Tibial nerve (tissue), 4 donors: Measurements from ENCODE around the gene P2RY14. TPM values are rescaled to one million over a fixed set of nuclear protein-coding genes. Genes with fewer than 3 reads are reported as not detected.
A peak's percentile ranks its signal among the peaks of the same experiment; 100 is the strongest.
"Not testable (repeated sequence)": the region's sequence is repeated elsewhere in the genome, so short reads cannot be mapped to it uniquely, and the experiment has no call there.

ENCODE experiments used
- DNase-seq, 2 donors: peaks; one replicate each; pipeline ENCODE4 v3.0.0-alpha.2; 2019; ENCODE audit warnings: low spot score in 2 of 2
- H3K27ac ChIP-seq, 4 donors: fragments of 200-600 bp; sonication (generic) in 3 of 4; one replicate each; pipeline ENCODE4 v1.5.1; 2017 to 2019; ENCODE audit warnings: mild to moderate bottlenecking in 1 of 4
- H3K27me3 ChIP-seq, 2 donors: fragments of 200-600 bp; sonication (generic) in 1 of 2; one replicate each; pipeline versions ENCODE4 v1.5.1 to v1.6.0; 2017 to 2019
- H3K36me3 ChIP-seq, 3 donors: fragments of 200-600 bp; sonication (generic); one replicate each; pipeline ENCODE4 v1.5.1; 2018 to 2019
- H3K4me1 ChIP-seq, 4 donors: fragments of 200-600 bp; sonication (generic) in 3 of 4; one replicate each; pipeline ENCODE4 v1.5.1; 2017 to 2019
- H3K4me3 ChIP-seq, 4 donors: fragments of 200-600 bp; sonication (generic) in 3 of 4; one replicate each; pipeline ENCODE4 v1.5.1; 2017 to 2019; ENCODE audit warnings: mild to moderate bottlenecking in 1 of 4, moderate library complexity in 1 of 4
- H3K9me3 ChIP-seq, 4 donors: fragments of 200-600 bp; sonication (generic) in 3 of 4; one replicate each; pipeline ENCODE4 v1.5.1; 2017 to 2019
- EP300 ChIP-seq, 2 donors: sonication (generic); formaldehyde crosslinking; IDR thresholded peaks; one replicate each; pipeline ENCODE4 v1.6.1; 2017; ENCODE audit warnings: antibody characterized with exemption in 2 of 2, mild to moderate bottlenecking in 1 of 2
- POLR2A ChIP-seq, 2 donors: fragments of 450-650 bp; IDR thresholded peaks; one replicate each; pipeline ENCODE4 v1.6.1; 2017; ENCODE audit warnings: antibody characterized with exemption in 2 of 2, mild to moderate bottlenecking in 2 of 2, moderate library complexity in 2 of 2
- WGBS, 2 donors: methylation state at CpG; one replicate each; pipeline ENCODE4 v1.1.5; 2018; 5-methylcytosine and 5-hydroxymethylcytosine counted together
- total RNA-seq, 4 donors: library from RNA; depleted of rRNA; stranded (reverse); fragments of >200 nt; gene quantifications; one replicate each; pipeline ENCODE4 v1.1.0, GENCODE V29; 2016
- TF ChIP-seq, protein P1 (sequence below), 5 experiments: fragments of 200-600 bp in 3 of 5; fragments of 450-650 bp in 2 of 5; sonication (generic) in 3 of 5; IDR thresholded peaks; one replicate each; pipeline ENCODE4 v1.5.1; 2016 to 2019; ENCODE audit warnings: antibody characterized with exemption in 5 of 5, mild to moderate bottlenecking in 3 of 5, moderate library complexity in 2 of 5

P2RY14 gene
- total RNA-seq, 4 donors from 2014 or later = 4.2 to 9.4 (median 6.3) TPM

DNA sequence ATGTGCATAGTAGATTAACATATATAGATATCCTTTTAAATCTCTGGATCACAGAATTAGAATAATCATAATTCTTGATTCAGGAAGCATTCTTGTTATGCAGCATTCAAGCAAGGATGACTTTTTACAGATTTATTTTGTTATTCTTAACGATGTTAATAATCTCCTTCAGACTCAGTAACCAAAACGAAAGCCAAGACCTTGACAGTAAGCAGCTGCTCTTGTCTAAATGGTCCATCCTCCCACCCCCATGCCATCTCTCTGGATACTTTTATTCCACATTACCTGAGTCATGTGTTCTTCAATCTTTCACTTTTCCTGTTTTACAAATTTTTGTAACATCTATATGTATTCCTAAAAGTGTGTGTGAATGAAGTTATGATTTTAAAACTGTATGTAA lies 42.0 kb downstream of the P2RY14 start:
- no peaks in the 10 kb centered on the region for H3K4me1 ChIP-seq
- H3K27me3 ChIP-seq = no peaks in the 10 kb centered on the region
- H3K9me3 ChIP-seq = no peaks in the 10 kb centered on the region
- WGBS, 2 donors = 59 to 65% methylated on average over 2 of the region's 2 CpGs
- H3K27ac ChIP-seq = no peak overlapping the region
- TF ChIP-seq, protein P1, sequence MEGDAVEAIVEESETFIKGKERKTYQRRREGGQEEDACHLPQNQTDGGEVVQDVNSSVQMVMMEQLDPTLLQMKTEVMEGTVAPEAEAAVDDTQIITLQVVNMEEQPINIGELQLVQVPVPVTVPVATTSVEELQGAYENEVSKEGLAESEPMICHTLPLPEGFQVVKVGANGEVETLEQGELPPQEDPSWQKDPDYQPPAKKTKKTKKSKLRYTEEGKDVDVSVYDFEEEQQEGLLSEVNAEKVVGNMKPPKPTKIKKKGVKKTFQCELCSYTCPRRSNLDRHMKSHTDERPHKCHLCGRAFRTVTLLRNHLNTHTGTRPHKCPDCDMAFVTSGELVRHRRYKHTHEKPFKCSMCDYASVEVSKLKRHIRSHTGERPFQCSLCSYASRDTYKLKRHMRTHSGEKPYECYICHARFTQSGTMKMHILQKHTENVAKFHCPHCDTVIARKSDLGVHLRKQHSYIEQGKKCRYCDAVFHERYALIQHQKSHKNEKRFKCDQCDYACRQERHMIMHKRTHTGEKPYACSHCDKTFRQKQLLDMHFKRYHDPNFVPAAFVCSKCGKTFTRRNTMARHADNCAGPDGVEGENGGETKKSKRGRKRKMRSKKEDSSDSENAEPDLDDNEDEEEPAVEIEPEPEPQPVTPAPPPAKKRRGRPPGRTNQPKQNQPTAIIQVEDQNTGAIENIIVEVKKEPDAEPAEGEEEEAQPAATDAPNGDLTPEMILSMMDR (IDR thresholded peaks at IDR 0.05) = no peak
- TF ChIP-seq EP300 (IDR thresholded peaks at IDR 0.05) = no peak
- no peak for TF ChIP-seq POLR2A (IDR thresholded peaks at IDR 0.05)
- DNase-seq = no peak
- H3K36me3 ChIP-seq = no peaks in the 10 kb centered on the region
- H3K4me3 ChIP-seq = no peak overlapping the region

DNA sequence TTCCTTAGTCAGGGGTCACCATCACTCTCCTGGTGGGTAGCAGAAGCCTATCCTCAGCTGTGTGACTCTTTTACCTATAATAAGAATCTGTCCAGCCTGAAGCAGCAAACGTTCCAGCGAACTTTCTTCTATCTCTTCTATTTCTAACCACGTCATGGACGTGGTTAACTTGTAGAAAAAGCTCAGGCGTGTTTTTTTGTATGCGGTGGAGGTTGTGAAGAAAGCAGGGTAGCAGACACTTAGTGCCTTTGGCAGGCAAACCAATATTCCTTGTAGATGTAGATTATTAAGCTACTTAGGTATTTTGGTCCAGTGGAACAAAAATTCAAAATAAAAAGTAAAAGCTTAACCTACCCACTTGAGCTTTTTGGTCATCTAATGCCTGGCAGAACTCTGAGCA lies 43.5 kb downstream of the P2RY14 start:
- H3K4me1 ChIP-seq = peaks cover 0 to 3% (median 0%) of the 10 kb centered on the region in 4 donors
- no peak for DNase-seq
- H3K27me3 ChIP-seq = no peaks in the 10 kb centered on the region
- WGBS, 2 donors = 84 to 89% methylated on average over 6 of the region's 6 CpGs
- H3K27ac ChIP-seq = no peak overlapping the region
- H3K36me3 ChIP-seq = no peaks in the 10 kb centered on the region
- no peak overlapping the region for H3K4me3 ChIP-seq
- H3K9me3 ChIP-seq = no peaks in the 10 kb centered on the region
- TF ChIP-seq POLR2A (IDR thresholded peaks at IDR 0.05) (no peak), EP300 (IDR thresholded peaks at IDR 0.05) (no peak)
- TF ChIP-seq, protein P1 (IDR thresholded peaks at IDR 0.05) = no peak

DNA sequence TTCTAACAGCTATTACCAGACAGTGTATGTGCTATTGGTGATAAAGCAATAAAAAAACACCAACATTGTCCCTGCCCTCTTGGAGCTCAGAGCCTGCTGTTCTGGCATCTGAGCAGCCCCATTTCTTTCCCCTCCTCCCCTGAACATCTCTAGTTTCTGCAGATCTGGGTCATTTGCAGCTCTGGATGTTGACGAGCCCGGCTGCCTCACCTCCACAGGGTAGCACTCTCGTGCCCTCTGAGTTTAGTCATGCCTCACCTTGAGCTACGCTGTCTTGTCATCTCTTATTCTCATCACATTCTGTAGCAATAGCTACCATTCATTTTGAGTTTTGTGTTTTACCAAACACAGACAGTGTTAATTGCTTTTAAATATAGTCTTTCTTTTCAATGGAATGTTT lies 45.4 kb downstream of the P2RY14 start:
- no peak overlapping the region for H3K27ac ChIP-seq
- no peak for DNase-seq
- no peaks in the 10 kb centered on the region for H3K9me3 ChIP-seq
- no peaks in the 10 kb centered on the region for H3K27me3 ChIP-seq
- 74 to 89% methylated on average over 4 of the region's 4 CpGs for WGBS, 2 donors
- H3K4me3 ChIP-seq = no peak overlapping the region
- peaks cover 0 to 14% (median 7%) of the 10 kb centered on the region in 4 donors for H3K4me1 ChIP-seq
- TF ChIP-seq POLR2A (IDR thresholded peaks at IDR 0.05) (no peak), EP300 (IDR thresholded peaks at IDR 0.05) (no peak)
- TF ChIP-seq, protein P1 (IDR thresholded peaks at IDR 0.05) = no peak
- H3K36me3 ChIP-seq = no peaks in the 10 kb centered on the region

DNA sequence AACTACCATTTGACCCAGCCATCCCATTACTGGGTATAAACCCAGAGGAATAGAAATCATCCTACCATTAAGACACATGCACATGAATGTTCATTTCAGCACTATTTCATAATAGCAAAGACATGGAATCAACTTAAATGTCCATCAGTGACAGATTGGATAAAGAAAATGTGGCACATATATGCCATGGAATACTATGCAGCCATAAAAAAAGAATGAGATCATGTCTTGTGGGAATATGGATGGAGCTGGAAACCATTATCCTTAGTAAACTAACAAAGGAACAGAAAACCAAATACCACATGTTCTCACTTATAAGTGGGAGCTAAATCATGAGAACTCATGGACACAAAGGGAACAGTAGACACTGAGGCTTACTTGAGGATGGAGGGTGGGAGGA lies 45.9 kb downstream of the P2RY14 start:
- H3K27me3 ChIP-seq, DNase-seq, H3K27ac ChIP-seq, H3K36me3 ChIP-seq, H3K9me3 ChIP-seq, H3K4me3 ChIP-seq: not testable (repeated sequence)
- H3K4me1 ChIP-seq = peaks cover 0 to 20% (median 10%) of the 10 kb centered on the region in 4 donors

DNA sequence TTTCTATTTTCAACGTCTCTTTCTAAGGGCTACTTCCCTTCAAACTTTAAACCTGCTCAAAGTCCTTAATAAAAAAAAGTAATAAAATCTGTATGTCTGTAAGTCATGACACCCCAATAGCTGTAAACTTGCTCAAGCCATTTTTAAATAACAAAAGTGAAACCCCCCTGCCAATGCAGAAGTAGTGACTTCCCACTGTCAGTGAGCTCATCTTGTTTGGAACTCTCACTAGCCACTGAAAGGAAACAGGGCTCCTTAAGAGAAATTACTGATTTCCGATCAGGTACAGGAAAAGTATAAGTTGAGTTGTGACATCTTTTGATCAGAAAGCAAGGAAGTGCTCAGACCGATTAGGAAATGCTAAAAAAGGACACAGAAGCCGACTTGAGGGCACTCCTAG lies 47.7 kb downstream of the P2RY14 start:
- Histone ChIP-seq H3K4me3 (peak overlapping the region in 1 of 4 donors; percentile 10), H3K27ac (peak overlapping the region in 2 of 4 donors; percentile 14 to 28), H3K4me1 (peaks cover 0 to 26% (median 10%) of the 10 kb centered on the region in 4 donors), H3K9me3 (no peaks in the 10 kb centered on the region), H3K36me3 (no peaks in the 10 kb centered on the region), H3K27me3 (no peaks in the 10 kb centered on the region)
- DNase-seq = no peak
- TF ChIP-seq POLR2A (IDR thresholded peaks at IDR 0.05) = no peak
- 44 to 56% methylated on average over 4 of the region's 4 CpGs for WGBS, 2 donors

DNA sequence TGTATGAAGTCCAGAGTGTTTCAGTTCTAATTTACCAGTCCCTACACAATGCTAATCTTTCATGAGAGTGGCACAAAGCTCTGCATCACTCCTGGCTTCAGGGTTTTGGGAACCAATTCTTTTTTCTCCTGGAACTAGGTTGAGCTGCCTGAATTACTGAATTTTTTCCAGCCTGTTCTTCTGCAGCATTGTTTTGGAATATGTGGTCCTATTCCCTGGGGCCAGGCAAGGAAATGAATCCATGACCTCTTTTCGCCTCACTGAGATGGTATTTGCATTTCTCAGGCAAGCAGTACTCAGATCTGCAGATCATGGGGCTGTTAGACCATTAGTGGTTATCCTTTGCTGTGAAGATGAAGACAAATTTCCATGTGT lies 49.7 kb downstream of the P2RY14 start:
- no peaks in the 10 kb centered on the region for H3K27me3 ChIP-seq
- WGBS, 2 donors = 33 to 43% methylated on average over 1 of the region's 1 CpG
- peak overlapping the region in 2 of 4 donors; percentile 12 to 51 for H3K27ac ChIP-seq
- no peak overlapping the region for H3K4me3 ChIP-seq
- H3K36me3 ChIP-seq = no peaks in the 10 kb centered on the region
- no peak for DNase-seq
- TF ChIP-seq POLR2A (IDR thresholded peaks at IDR 0.05) (no peak), EP300 (IDR thresholded peaks at IDR 0.05) (no peak)
- TF ChIP-seq, protein P1 (IDR thresholded peaks at IDR 0.05) = no peak
- peaks cover 0 to 26% (median 10%) of the 10 kb centered on the region in 4 donors for H3K4me1 ChIP-seq
- H3K9me3 ChIP-seq = no peaks in the 10 kb centered on the region
